NCI-H2196 treated with DMSO at 0.1 percent for 48 hours (cell line): ENCODE measurements around the gene FRMPD4.

Source experiments
- DNase-seq: peaks from one replicate; lab custom pipeline; 2025; ENCODE audit not compliant: unreplicated experiment; lab: John Stamatoyannopoulos, UW

Gene FRMPD4

GRCh38 chrX:12711435-12712040 lies 573.3 kb downstream of the FRMPD4 start:
- DNase-seq = no peak

GRCh38 chrX:12716574-12716973 lies 578.3 kb downstream of the FRMPD4 start:
- no peak for DNase-seq

- no peak for DNase-seq
Observed at GRCh38 chrX:12719837-12720236, 581.6 kb downstream of the FRMPD4 start.

GRCh38 chrX:12721042-12721441 lies 582.8 kb downstream of the FRMPD4 start:
- DNase-seq = no peak

- DNase-seq = no peak
Observed at GRCh38 chrX:12722314-12722713, 584.0 kb downstream of the FRMPD4 start.

GRCh38 chrX:12741416-12741815 lies 603.1 kb downstream of the FRMPD4 start:
- DNase-seq = no peak

GRCh38 chrX:12747433-12747832 lies 609.2 kb downstream of the FRMPD4 start:
- no peak for DNase-seq

- no peak for DNase-seq
Observed at GRCh38 chrX:12751887-12752286, 613.6 kb downstream of the FRMPD4 start.

GRCh38 chrX:12753366-12753765 lies 615.1 kb downstream of the FRMPD4 start:
- no peak for DNase-seq

GRCh38 chrX:12758291-12758690 lies 620.0 kb downstream of the FRMPD4 start:
- DNase-seq = no peak

- no peak for DNase-seq
Observed at GRCh38 chrX:12767856-12768255, 629.6 kb downstream of the FRMPD4 start.

GRCh38 chrX:12768491-12768890 lies 630.2 kb downstream of the FRMPD4 start:
- DNase-seq = no peak

- DNase-seq = no peak
Observed at GRCh38 chrX:12770440-12770839, 632.2 kb downstream of the FRMPD4 start.

- DNase-seq = no peak
Observed at GRCh38 chrX:12771445-12772069, 633.3 kb downstream of the FRMPD4 start.
